GM10266 (cell line): Measurements from ENCODE around the gene CALCOCO2.

Experiments
- DNase-seq: peaks from one replicate; pipeline ENCODE4 v3.0.0; 2012; ENCODE audit errors: extremely low spot score
- TF ChIP-seq, protein P1 (sequence below): IDR thresholded peaks from 2 replicates; pipeline ENCODE4 v1.5.1; 2012; ENCODE audit warnings: mild to moderate bottlenecking, low read depth; ENCODE audit not compliant: control insufficient read depth, insufficient read depth; ENCODE audit errors: missing control alignments

The CALCOCO2 gene, protein sequence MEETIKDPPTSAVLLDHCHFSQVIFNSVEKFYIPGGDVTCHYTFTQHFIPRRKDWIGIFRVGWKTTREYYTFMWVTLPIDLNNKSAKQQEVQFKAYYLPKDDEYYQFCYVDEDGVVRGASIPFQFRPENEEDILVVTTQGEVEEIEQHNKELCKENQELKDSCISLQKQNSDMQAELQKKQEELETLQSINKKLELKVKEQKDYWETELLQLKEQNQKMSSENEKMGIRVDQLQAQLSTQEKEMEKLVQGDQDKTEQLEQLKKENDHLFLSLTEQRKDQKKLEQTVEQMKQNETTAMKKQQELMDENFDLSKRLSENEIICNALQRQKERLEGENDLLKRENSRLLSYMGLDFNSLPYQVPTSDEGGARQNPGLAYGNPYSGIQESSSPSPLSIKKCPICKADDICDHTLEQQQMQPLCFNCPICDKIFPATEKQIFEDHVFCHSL

DNA sequence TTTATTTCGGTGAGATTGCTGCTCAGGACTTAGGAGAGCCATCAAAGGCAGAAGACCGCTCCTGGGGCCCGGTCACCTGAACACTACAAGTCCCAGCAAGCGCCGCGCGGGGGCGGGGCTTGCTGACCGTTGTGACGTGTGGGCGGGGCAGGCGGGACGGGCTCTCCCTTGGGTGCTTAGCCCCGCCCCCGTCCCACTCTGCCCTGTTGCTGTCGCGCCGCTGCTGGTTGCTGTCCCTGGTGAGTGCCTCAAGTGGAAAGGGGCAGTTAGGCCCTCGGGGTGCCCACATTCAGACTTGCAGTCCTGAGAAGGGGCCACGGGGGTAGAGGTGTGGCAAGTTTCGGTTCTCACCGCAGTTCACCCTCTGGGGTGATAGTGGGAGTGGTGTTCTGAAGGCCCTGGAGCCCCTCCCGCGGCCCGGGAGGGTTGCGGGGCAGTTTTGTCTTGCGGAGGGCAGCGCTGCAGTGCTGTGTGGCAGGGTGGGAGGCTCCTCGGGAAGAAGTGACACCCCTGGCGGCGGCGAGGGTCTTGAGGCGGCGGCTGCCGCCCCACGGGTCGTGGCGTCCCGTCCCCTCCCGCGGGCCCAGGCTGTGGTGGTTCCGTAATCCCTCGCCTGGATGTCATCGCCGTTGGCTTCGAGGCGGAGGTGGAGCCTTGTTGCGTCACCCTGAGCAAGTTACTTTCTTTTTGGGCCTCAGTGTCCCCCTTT is at the start of gene CALCOCO2:
CALCOCO2 (plus strand) TSS at position 196 of the 709 bp plus-strand sequence. CDS start 10,673 bp downstream, outside the sequence.
- peak; percentile 93 for DNase-seq

DNA sequence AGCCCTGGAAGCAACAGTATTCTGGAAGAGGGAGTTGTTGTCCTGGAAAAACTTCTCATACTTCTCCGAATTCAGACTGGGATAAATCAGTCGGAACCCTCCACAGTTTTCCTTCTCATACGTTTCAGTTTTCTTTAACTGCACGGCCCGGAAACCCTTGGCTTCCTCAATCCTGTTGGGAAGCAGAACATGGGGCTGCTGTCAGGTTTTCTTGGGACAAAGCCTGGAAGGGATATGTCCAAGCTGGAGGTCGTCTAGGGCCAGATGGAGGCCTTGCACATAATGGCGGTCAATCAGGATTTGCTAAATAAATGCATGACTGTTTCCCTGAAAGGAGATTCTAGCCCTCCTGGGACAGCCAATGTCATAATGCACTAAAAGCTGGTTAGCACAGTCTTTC is 43.0 kb upstream of the CALCOCO2 start:
- TF ChIP-seq, protein P1, sequence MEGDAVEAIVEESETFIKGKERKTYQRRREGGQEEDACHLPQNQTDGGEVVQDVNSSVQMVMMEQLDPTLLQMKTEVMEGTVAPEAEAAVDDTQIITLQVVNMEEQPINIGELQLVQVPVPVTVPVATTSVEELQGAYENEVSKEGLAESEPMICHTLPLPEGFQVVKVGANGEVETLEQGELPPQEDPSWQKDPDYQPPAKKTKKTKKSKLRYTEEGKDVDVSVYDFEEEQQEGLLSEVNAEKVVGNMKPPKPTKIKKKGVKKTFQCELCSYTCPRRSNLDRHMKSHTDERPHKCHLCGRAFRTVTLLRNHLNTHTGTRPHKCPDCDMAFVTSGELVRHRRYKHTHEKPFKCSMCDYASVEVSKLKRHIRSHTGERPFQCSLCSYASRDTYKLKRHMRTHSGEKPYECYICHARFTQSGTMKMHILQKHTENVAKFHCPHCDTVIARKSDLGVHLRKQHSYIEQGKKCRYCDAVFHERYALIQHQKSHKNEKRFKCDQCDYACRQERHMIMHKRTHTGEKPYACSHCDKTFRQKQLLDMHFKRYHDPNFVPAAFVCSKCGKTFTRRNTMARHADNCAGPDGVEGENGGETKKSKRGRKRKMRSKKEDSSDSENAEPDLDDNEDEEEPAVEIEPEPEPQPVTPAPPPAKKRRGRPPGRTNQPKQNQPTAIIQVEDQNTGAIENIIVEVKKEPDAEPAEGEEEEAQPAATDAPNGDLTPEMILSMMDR, result no peak
- DNase-seq, result no peak

More for the DNA sequence above, at the start of gene CALCOCO2:
- TF ChIP-seq, protein P1, result no peak

DNA sequence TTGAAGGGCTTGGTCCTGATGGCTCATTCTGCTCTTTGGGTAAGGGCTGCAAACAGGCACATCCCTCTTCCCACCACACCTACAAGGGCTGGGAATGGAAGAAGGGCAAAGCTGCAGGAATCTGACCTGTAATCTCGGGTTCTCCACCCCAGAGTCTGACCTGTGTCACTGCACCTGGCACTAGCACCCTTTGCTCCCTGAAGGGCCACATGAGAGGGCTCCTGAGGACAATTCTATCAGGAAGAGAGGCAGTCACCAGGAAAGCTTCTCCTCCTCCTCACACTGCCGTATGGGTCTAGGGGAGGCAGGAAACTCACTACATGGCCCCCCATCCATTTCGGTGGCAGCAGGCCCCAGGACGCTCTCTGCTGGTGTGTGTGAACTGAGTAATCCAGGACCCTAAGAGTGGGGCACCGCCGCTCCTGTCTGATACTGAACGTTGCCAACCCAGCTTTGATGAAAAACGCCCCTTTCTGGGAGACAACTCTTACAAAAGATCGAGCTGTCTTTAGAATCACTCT is 40.2 kb upstream of the CALCOCO2 start:
- no peak for DNase-seq

DNA sequence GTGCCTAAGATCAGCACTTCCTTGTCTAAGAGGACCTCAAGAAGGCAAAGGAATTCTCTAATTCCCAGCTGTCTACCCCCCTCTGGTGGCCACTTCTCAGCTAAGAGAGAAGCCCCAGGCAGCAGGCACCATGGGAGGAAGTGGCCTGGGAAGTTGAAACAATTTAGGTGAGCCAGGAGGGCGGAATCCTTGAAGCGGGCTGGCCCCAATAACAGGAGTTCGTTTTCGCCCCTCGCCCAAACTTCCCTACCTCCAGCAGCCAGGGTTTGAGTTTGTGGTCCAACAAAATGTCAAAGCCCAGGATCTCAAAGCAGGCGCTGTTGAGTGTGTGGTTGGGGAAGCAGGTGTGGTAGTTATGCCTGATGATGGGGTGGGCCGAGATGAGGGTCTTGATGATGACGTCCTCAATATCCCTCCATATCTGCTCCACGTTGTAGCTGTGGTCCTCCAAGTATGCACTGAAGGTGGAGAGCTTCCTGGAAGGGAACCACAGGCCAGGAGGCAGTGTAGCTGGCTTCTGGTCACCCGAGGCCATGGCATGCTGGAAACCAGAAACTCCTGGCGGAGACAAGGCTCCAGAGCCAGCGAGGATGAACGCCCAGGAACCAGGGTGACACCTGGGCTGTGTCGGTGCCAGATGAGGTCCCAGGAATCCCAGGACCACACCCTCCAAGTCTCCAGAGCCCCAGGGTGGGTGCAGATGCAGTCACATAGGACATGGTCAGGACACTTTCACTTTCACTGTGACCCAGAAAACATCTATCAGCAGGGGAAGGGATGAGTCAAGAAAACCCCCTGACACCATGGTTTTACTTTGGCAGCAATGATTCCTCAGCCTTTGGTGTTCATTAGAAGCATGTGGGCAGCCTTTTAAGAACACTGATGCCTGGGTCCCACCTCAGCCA is 39.5 kb upstream of the CALCOCO2 start:
- DNase-seq, result peak; percentile 56
- TF ChIP-seq, protein P1, result peak; percentile 67

More for the DNA sequence above, 40.2 kb upstream of the CALCOCO2 start:
- TF ChIP-seq, protein P1, result no peak

DNA sequence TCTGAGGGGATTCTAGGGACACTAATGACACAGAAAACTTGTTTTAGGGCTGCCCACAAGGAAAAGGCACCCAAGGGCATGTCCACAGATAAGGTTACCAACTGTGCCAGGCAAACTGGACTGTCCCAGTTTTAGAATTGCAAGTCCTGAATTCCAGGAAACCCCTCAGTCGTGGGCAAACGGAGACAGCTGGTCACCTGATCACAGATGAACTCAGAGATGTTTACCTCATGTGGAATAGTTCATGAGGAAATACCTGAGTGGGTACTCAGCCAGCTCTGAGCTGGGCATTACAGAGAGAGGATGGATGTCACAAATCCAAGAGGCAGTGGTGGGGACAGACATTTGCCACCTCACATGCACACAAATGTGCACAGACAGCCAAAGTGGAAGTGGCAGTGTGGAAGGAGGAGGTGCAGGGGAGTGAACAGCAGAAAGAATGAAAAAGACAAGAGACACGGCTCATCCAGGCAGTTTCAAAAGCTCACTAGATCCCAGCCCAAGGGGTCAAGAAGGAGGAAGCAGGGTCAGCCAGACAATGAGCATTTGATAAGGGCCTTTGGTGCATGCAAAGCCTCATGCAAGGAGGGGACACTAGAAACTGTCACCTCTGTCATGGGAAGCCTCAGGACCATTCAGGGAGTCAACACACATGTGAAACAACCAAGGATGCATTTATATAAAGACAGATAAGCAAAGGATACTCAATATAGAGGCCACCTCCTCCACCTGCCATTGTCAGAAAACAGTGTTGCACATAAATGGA is 38.6 kb upstream of the CALCOCO2 start:
- no peak for DNase-seq

More for the DNA sequence above, 38.6 kb upstream of the CALCOCO2 start:
- TF ChIP-seq, protein P1, result no peak
